GM19351 (cell line): ENCODE measurements around the gene TRAPPC12.
"Not testable (repeated sequence)": the region's sequence is repeated elsewhere in the genome, so short reads cannot be mapped to it uniquely, and the experiment has no call there.

Source experiments
- ATAC-seq: cut with Tn5 transposase; IDR thresholded peaks from one replicate; pipeline ENCODE4 v1.9.1; 2021; ENCODE audit warnings: mild to moderate bottlenecking, moderate library complexity; ENCODE audit not compliant: unreplicated experiment

The TRAPPC12 gene

DNA sequence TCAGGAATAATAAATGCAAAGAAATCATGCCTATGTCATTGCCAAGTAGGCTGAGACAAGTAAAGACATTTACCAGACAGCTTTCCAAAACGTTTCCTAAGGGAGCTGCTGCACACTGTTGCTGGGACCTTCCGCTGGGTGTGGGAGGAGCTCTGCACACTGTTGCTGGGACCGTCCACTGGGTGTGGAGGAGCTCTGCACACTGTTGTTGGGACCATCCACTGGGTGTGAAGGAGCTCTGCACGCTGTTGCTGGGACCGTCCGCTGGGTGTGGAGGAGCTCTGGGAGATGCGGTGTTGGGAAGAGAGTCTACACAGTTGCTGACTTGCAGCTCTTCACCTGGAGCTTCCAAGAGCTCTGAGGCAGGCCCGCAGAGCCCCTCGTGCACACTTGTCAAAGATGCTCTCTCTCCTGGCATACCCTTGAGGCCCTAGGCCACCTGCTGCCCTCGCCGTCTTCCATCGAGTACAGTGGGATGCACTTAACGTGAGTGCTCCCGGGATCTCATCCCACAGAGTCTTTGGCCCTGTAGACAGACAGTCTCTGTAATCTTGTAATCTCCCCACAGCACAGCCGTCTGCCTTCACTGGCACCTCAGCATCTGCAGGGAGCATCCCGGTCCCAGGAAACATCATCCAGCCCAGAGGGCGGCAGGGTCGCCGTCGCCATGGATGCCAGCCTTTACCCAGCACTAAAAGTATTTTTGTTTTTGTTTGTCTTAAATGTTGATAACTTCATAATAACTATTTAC is 51.4 kb downstream of the TRAPPC12 start:
- no peak for ATAC-seq

DNA sequence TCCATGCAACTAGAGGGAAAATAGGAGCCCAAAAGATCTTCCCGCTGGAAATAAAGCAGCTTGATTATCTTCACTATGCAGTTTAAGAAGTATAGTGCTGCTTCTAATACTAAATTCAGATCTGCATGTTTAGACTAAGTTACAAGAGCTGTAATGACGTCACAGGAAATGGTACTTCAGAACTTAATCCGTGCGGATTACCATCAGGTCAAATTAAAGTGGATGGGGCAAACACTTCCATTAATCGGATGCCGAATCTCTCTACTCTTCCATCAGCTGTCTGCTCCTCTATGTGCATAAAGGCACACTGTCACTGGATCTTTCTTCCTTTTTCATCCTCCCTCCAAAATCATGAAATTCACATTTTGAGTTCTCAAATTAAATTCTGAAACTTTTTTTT is 52.6 kb downstream of the TRAPPC12 start:
- no peak for ATAC-seq

GRCh38 chr2:3432693-3433338 is 53.3 kb downstream of the TRAPPC12 start:
- no peak for ATAC-seq

DNA sequence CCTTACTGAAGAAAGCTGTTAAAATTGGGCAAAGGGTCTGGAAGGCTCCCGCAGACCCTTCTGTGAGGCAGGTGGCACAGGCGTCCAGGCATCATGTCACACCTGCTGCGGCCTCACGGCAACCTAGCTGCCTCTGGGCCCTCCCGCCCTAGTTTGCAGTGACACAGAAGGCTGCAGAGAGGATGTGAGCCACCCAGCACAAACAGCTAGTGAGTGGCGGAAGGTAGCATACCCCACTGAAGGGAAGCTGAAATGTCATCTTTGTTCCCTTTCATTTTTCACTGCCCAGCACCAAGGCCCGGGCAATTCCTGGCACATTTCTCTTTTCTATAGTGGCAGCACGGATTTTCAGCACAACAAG is 53.8 kb downstream of the TRAPPC12 start:
- no peak for ATAC-seq

GRCh38 chr2:3433776-3434400 is 54.4 kb downstream of the TRAPPC12 start:
- ATAC-seq, result no peak

DNA sequence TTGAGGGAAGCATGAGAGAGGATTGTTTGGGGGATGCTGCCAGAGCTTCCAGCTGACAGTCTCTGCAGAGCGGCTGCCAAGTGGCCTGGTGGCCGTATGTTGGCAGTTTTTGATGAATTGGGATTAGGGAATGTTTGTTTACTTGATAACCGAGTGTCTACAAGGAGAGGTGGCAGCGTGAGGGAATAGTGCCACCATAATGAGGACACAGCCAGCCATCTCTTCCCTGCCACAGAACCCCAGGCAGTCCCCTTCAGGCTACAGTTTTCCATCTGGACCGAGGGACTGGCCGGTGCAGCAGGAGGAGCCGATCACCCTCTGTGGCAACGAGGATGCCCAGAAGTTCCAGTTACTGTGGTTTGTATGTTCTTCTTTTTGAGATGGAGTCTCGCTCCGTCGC is 55.2 kb downstream of the TRAPPC12 start:
- ATAC-seq, result no peak

- no peak for ATAC-seq
These were observed 56.0 kb downstream of the TRAPPC12 start for GRCh38 chr2:3435445-3435844.

GRCh38 chr2:3440477-3440876 is 61.0 kb downstream of the TRAPPC12 start:
- no peak for ATAC-seq

DNA sequence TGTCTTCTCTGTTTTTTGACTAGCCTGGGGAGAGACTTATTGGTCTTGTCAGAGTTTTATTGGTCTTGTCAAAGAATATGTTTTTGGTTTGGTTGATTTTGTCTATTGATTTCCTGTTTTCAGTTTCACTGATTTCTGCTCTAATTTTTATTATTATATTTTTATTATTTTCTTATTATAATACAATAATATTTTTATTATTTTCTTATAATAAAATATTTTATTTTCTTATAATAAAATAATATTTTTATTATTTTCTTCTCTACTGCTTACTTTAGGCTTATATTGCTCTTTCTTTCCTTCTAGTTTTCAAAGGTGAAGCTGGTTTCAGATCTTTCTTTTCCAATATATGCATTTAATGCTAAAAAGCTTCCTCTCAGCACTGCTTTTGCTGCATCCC is 62.0 kb downstream of the TRAPPC12 start:
- no peak for ATAC-seq

DNA sequence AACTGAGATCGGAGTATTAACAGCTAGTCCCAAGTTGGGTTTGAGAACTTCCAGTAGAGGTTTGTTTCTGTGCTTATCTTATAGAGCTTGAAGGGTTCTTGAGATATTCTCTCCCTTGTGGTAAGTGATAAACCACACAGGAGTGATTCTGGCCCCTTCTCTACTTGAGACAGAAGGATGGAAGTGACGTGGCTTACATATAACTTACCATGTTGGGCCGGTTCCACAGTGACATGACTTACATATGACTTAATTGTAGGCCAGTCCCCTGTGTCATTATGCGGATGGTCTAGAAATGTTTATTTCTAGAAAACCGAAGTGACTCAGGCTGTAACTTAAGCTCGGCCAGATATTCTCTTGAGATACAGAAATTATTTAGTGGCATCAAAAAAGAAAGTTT is 62.7 kb downstream of the TRAPPC12 start:
- peak; percentile 97 for ATAC-seq

GRCh38 chr2:3443083-3443482 is 63.6 kb downstream of the TRAPPC12 start:
- ATAC-seq, result no peak

- no peak for ATAC-seq
These were observed 64.1 kb downstream of the TRAPPC12 start for GRCh38 chr2:3443506-3444084.

DNA sequence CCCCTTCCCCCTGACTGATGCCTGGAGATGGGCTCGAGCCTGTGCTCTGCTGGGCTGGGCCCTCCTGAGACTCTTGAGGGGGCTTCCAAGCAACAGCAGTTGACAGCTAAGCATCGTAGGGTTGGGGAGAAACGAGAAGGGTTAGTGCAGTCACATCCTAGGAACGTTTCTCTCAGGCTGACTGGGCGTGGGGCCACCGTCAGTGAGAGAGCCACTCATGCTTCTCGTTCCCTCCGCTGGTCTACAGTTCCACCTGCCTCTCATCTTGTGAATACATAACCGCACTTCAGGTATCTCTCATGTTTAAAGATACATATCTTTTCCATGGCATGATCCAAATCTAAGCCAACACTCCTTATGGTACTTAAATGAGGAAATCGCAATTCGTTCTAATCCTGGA is 66.4 kb downstream of the TRAPPC12 start:
- ATAC-seq, result no peak

DNA sequence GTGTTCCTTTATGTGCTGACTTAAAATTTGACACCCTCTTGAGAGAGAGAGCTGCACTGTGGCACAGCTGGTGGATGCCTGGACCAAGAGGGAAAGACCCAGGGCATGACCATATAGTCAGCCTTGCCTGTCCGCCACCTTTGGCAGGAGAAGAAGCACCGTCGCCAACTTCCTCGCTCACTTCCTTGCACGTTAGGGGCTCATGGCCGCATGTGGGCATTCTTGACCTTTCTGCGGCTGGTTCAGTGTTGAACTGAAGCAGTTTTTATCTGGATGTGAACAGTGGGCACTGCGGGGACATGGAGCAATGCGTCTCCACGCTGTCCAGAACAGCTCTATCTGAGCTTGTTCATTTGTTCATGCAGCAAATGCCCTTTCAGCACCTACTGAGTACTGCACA is 66.9 kb downstream of the TRAPPC12 start:
- no peak for ATAC-seq

DNA sequence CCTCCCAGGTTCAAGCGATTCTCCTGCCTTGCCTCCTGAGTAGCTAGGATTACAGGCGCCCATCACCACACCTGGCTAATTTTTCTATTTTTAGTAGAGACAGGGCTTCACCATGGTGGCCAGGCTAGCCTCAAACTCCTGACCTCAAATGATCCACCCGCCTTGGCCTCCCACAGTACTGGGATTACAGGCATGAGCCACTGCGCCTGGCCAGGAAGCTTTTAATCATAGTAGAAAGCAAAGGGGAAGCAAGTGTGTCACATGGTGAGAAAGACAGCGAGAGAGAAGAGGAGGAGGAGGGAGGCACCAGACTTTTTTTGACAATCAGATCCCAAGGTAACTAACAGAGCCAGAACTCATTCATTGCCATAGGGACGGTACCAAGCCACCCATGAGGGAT is 67.7 kb downstream of the TRAPPC12 start:
- not testable (repeated sequence) for ATAC-seq

- ATAC-seq, result no peak
These were observed 68.4 kb downstream of the TRAPPC12 start for GRCh38 chr2:3447789-3448317.

- not testable (repeated sequence) for ATAC-seq
These were observed 69.0 kb downstream of the TRAPPC12 start for GRCh38 chr2:3448441-3448911.

- ATAC-seq, result no peak
These were observed 69.6 kb downstream of the TRAPPC12 start for GRCh38 chr2:3449086-3449485.

- ATAC-seq, result no peak
These were observed 70.4 kb downstream of the TRAPPC12 start for GRCh38 chr2:3449936-3450335.

DNA sequence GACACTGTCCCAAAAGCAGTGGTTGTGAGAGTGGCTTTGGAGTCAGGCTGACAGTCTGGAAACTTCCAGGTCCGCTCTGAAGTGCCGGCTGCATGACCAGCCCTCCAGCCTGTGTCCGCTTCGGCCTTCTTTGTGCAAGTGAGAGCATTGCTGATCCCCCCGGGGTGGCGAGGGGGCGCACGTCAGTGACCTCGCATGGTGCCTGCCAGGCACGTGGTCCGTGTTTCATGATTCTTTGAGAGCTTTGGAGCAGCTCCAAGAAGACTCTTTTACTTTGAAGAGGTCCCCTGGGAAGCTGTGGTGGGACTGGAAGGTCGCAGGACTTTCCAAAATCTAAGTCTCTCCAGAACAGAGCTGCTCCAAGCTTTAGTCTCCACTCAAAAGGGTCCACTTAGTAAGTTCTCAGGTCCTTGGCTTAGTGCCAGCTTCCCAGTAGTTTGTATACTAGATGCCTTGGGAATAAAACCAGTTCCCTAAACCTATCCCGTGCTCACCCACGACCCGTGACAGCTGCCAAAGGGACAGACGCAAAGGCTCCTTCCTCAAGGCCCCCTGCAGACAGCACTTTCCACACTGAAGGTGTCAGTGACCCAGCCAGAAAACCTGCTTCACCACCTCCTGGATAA is 71.0 kb downstream of the TRAPPC12 start:
- ATAC-seq, result no peak

DNA sequence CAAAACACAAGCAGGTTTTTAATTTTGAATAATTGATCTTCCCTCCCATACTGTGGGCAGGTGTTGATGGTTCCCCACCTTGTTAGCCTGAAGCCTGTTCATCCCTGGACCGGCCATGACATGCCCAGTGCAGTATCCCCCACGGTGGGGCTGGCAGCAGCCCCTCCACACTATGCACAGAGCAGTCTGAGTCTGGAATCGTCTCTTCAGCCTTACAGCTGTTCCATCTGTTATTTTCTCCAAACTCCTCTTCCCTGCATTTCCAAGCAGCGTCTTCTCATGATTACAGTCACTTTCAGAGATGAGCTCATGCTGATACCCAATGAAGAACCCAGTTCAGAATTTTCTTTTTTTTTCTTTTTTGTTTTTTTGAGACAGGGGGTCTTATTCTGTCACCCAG is 71.7 kb downstream of the TRAPPC12 start:
- no peak for ATAC-seq
